ENCODE data around the gene PDYN. TPM values are rescaled to one million over a fixed set of nuclear protein-coding genes. Genes with fewer than 3 reads are reported as not detected.
A peak's percentile ranks its signal among the peaks of the same experiment; 100 is the strongest.

Gene PDYN
- total and polyA plus RNA-seq, 9 of the 15 experiments (the other 6 are each of a cell fraction or from before 2014, with no cell fraction given): not detected

GRCh38 chr20:1968964-1969363, 24.9 kb downstream of the PDYN start (continued):
- TF ChIP-seq ZBTB40 (IDR thresholded peaks at IDR 0.05): no peak
- no peak for TF ChIP-seq ZBTB40 (CRISPR knock-in tag; IDR thresholded peaks at IDR 0.05)
- peak; percentile 61 for TF ChIP-seq RFX1 (IDR thresholded peaks at IDR 0.05)
- TF ChIP-seq IRF1 (CRISPR knock-in tag; IDR thresholded peaks at IDR 0.05; ENCODE audit: borderline replicate concordance): no peak

Measured in K562 (cell line).